IMR-90 (cell line): ENCODE measurements around the gene PIP5K1C. TPM values are rescaled to one million over a fixed set of nuclear protein-coding genes. Genes with fewer than 3 reads are reported as not detected.

Experiments used
- ATAC-seq: fragments of 200-7000 bp; cut with Tn5 transposase; 2 replicates; pipeline ENCODE4 v1.9.1; 2020; ENCODE audit warnings: low read depth, mild to moderate bottlenecking, moderate library complexity
- BruUV-seq: library from RNA; stranded (reverse); fragments of 400-500 nt; replicated peaks from 2 replicates; lab custom pipeline; 2021; lab: Mats Ljungman, UMichigan
- CTCF ChIA-PET: fragments of 300-600 bp; formaldehyde crosslinking; extraction: SDS; loops from one replicate; lab custom pipeline; 2021; ENCODE audit warnings: antibody characterized with exemption; lab: Yijun Ruan, JAX
- POLR2A ChIA-PET: fragments of 300-600 bp; sonication (Branson Sonifier 250); formaldehyde crosslinking; loops from one replicate; lab custom pipeline; 2022; ENCODE audit warnings: antibody characterized with exemption; ENCODE audit not compliant: unreplicated experiment; lab: Charles Lee
- DNase-seq: peaks from one replicate; pipeline ENCODE4 v3.0.0; 2013
- H2AFZ ChIP-seq: replicated peaks from 2 replicates; pipeline ENCODE3; 2013; ENCODE audit warnings: low read length, mild to moderate bottlenecking; ENCODE audit not compliant: poor library complexity
- H2AK5ac ChIP-seq: 2 replicates; pipeline ENCODE4 v1.6.1; 2013; ENCODE audit warnings: low read depth, low read length, inconsistent platforms
- H2AK9ac ChIP-seq: replicated peaks from 2 replicates; pipeline ENCODE3; 2013; ENCODE audit warnings: mild to moderate bottlenecking, low read depth, low read length, moderate library complexity; ENCODE audit not compliant: poor library complexity
- H2BK120ac ChIP-seq: 2 replicates; pipeline ENCODE4 v1.6.1; 2013; ENCODE audit warnings: low read depth, low read length, inconsistent platforms
- H2BK15ac ChIP-seq: 3 replicates; pipeline ENCODE4 v1.6.1; 2013; ENCODE audit warnings: low read depth, low read length, inconsistent platforms
- H2BK20ac ChIP-seq: 2 replicates; pipeline ENCODE4 v1.6.1; 2013; ENCODE audit warnings: low read depth, mild to moderate bottlenecking, inconsistent platforms, low read length, moderate library complexity
- H2BK5ac ChIP-seq: 2 replicates; pipeline ENCODE4 v1.6.1; 2013; ENCODE audit warnings: mild to moderate bottlenecking, low read depth, low read length, inconsistent platforms; ENCODE audit not compliant: poor library complexity, severe bottlenecking
- H3K14ac ChIP-seq: replicated peaks from 2 replicates; pipeline ENCODE4 v1.6.1; 2013; ENCODE audit warnings: low read depth, low read length, inconsistent platforms
- H3K18ac ChIP-seq: 2 replicates; pipeline ENCODE4 v1.6.1; 2013; ENCODE audit warnings: low read depth, low read length, control low read depth
- H3K23ac ChIP-seq: 2 replicates; pipeline ENCODE4 v1.6.1; 2013; ENCODE audit warnings: low read depth, low read length, inconsistent platforms
- H3K27ac ChIP-seq: 2 replicates; pipeline ENCODE4 v1.5.1; 2013; ENCODE audit warnings: mild to moderate bottlenecking, control low read depth, low read length; ENCODE audit not compliant: insufficient read depth
- H3K27me3 ChIP-seq: 2 replicates; pipeline ENCODE4 v1.6.1; 2013; ENCODE audit warnings: low read length; ENCODE audit not compliant: control insufficient read depth, insufficient read depth
- H3K36me3 ChIP-seq: 2 replicates; pipeline ENCODE4 v1.6.1; 2013; ENCODE audit warnings: low read length, mixed read lengths; ENCODE audit not compliant: control insufficient read depth, insufficient read depth
- H3K4ac ChIP-seq: 2 replicates; pipeline ENCODE4 v1.6.1; 2013; ENCODE audit warnings: low read depth, low read length, inconsistent platforms
- H3K4me1 ChIP-seq: 2 replicates; pipeline ENCODE4 v1.6.1; 2013; ENCODE audit warnings: low read length, mixed read lengths; ENCODE audit not compliant: control insufficient read depth, insufficient read depth
- H3K4me2 ChIP-seq: 2 replicates; pipeline ENCODE4 v1.6.1; 2013; ENCODE audit warnings: low read depth, mild to moderate bottlenecking, control low read depth, low read length, moderate library complexity
- H3K4me3 ChIP-seq: 2 replicates; pipeline ENCODE4 v1.5.1; 2013; ENCODE audit warnings: low read depth, mild to moderate bottlenecking, control low read depth, low read length, moderate library complexity; ENCODE audit not compliant: insufficient read depth
- H3K56ac ChIP-seq: 2 replicates; pipeline ENCODE4 v1.6.1; 2013; ENCODE audit warnings: low read length, inconsistent platforms; ENCODE audit not compliant: insufficient read depth; ENCODE audit errors: extremely low read depth
- H3K79me1 ChIP-seq, 2 experiments: 2 replicates each; pipeline ENCODE4 v1.6.1; 2013; ENCODE audit warnings: low read length in 2 of 2, inconsistent platforms in 1 of 2, low read depth in 1 of 2
- H3K9ac ChIP-seq: 2 replicates; pipeline ENCODE4 v1.6.1; 2013; ENCODE audit warnings: low read depth, low read length, control low read depth
- H3K9me1 ChIP-seq: 2 replicates; pipeline ENCODE4 v1.6.1; 2013; ENCODE audit warnings: low read length, inconsistent platforms; ENCODE audit not compliant: insufficient read depth
- H3K9me3 ChIP-seq: 2 replicates; pipeline ENCODE4 v1.6.1; 2013; ENCODE audit warnings: low read length; ENCODE audit not compliant: control insufficient read depth, insufficient read depth
- H4K20me1 ChIP-seq: 2 replicates; pipeline ENCODE4 v1.6.1; 2013; ENCODE audit warnings: low read length, inconsistent platforms; ENCODE audit not compliant: insufficient read depth
- H4K5ac ChIP-seq: 2 replicates; pipeline ENCODE4 v1.6.1; 2013; ENCODE audit warnings: mild to moderate bottlenecking, low read depth, low read length, control low read depth
- H4K8ac ChIP-seq, 2 experiments: 2 replicates each; pipeline ENCODE4 v1.6.1; 2013; ENCODE audit warnings: low read depth in 2 of 2, low read length in 2 of 2, control low read depth in 1 of 2, inconsistent platforms in 1 of 2
- H4K91ac ChIP-seq: 2 replicates; pipeline ENCODE4 v1.6.1; 2013; ENCODE audit warnings: low read depth, low read length, inconsistent platforms; ENCODE audit not compliant: insufficient read depth
- CTCF ChIP-seq: conservative IDR thresholded peaks from 2 replicates; pipeline ENCODE4 v1.5.1; 2012; ENCODE audit warnings: mild to moderate bottlenecking, low read depth, low read length, improper control_type of control experiment
- POLR2A ChIP-seq: IDR thresholded peaks from 2 replicates; pipeline ENCODE4 v1.6.1; 2012; ENCODE audit warnings: mild to moderate bottlenecking, low read depth, low read length
- WGBS, 2 experiments: methylation state at CpG; one replicate each; pipeline versions ENCODE4 v1.1.5 to v1.1.7; 2013; ENCODE audit warnings: missing lambda C conversion rate in 2 of 2; ENCODE audit not compliant: insufficient read length in 1 of 2; ENCODE audit errors: extremely low coverage in 2 of 2; 5-methylcytosine and 5-hydroxymethylcytosine counted together
- dilution Hi-C: fragments of 300-500 bp; cut with HindIII; formaldehyde crosslinking; loops from one replicate; pipeline ENCODE4 v1.14.3; 2018; ENCODE audit warnings: low sequenced_read_pairs; ENCODE audit not compliant: unreplicated experiment
- in situ Hi-C: fragments of 300-500 bp; cut with MboI; formaldehyde crosslinking; loops from 3 replicates; pipeline ENCODE4 v1.14.3; 2019; ENCODE audit warnings: low sequenced_read_pairs, inconsistent platforms, mixed read lengths
- intact Hi-C: fragments of 100-400 bp; cut with micrococcal nuclease; formaldehyde crosslinking; loops from 2 replicates; pipeline ENCODE4 v1.10.0; 2022
- polyA plus RNA-seq, 3 experiments: library from polyadenylated mRNA; depleted of rRNA; stranded (reverse); fragments of >200 nt; gene quantifications; 2 replicates each; pipeline ENCODE4 v1.2.3, GENCODE V29; 2012; ENCODE audit warnings: low replicate concordance in 1 of 3
- total RNA-seq: library from RNA; depleted of rRNA; stranded (reverse); fragments of >200 nt; gene quantifications from 2 replicates; pipeline ENCODE4 v1.2.3, GENCODE V29; 2012

Gene PIP5K1C
- total and polyA plus RNA-seq, 2 of the 4 experiments (the other 2 are of a cell fraction), result 13.6 to 23.3 TPM

GRCh38 chr19:3692141-3693024 is 7.9 kb downstream of the PIP5K1C start:
- Histone ChIP-seq H4K5ac (no peak overlapping the region), H3K9ac (no peak overlapping the region), H3K4me3 (no peak overlapping the region), H3K18ac (no peak overlapping the region), H3K9me1 (peaks cover 6% of the 10 kb centered on the region), H3K4me1 (no peaks in the 10 kb centered on the region), H3K79me1 (peaks cover 16 to 66% of the 10 kb centered on the region in 2 experiments), H2AFZ (no peak overlapping the region), H3K4me2 (no peak overlapping the region), H3K14ac (no peak overlapping the region), H3K27ac (no peak overlapping the region), H2BK15ac (no peak overlapping the region), H2BK120ac (no peak overlapping the region), H4K20me1 (peaks cover 91% of the 10 kb centered on the region), H2AK9ac (no peak overlapping the region), H2AK5ac (no peak overlapping the region), H2BK20ac (no peak overlapping the region), H3K23ac (no peak overlapping the region), H3K36me3 (peaks cover 11% of the 10 kb centered on the region), H4K91ac (no peak overlapping the region), H2BK5ac (no peak overlapping the region), H3K4ac (no peak overlapping the region), H3K27me3 (no peaks in the 10 kb centered on the region), H4K8ac (no peak overlapping the region), H3K9me3 (no peaks in the 10 kb centered on the region), H3K56ac (no peak overlapping the region)
- intact Hi-C loops (no loop called here), in situ Hi-C loops (no loop called here), dilution Hi-C loops (no loop called here)
- whole genome bisulfite sequencing, 2 experiments, result 96% methylated on average over 16 of the region's 25 CpGs; no CpG with 5 or more reads in 1 of the 2 experiments
- BruUV-seq, result no TSS peak
- peak; percentile 43; the same call in 1 of the 2 replicates for ATAC-seq
- no peak for DNase-seq
- CTCF ChIA-PET, result no interaction called here
- TF ChIP-seq POLR2A (no peak), CTCF (peak; percentile 37)
- POLR2A ChIA-PET, result no interaction called here
